ENCODE measurements around the gene JCAD.

The JCAD gene

DNA sequence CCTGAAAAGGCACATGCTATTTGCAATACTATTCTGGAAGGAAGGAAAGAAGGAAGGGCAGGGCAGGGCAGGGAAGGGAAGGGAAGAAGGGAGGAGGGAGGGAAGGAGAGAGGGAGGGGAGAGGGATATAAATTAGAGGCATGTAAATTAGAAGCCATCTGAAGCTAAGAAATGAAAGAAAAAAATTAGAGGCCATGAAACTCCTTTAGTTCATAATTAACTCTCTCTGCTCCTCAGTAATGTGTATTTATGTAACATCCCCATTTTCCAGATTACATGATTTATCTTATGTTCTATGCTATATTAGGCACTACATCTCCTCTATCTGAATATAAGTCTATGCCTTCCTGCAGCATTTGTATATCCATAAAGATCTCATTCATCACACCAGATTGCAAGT, 12.7 kb upstream of the JCAD start:
- no peak for DNase-seq

DNA sequence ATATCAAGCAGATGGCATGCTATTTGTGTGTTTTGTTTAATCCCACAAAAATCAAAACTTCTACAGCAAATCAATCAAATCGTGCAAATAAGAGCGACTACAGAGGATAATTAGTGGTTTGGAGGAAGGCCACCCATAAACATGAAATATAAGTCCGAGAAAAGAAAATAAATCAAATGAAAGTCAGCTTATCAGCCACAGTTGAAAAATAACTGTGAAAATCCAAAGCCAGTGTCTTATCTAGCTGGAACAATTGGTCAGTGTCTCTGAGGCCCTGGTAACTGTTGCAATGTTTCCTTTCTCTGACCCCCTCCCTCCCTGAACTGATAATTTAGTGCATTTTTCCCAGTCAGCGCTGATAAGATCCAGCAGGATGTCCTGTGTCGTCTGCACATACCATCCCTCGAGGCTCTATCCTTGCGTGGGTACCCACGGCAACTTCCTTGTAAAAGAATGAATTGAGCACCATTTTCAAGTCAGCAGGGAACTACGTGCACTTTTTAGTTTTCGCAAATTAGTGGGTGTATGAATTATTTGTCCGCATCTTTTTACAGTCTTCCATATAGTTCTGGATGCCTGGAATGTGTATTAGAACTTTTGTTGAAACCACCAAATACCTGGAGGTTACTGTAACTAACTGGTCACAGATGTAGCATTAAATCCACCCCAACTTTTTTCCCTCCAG, 10.8 kb upstream of the JCAD start:
- DNase-seq, result no peak

DNA sequence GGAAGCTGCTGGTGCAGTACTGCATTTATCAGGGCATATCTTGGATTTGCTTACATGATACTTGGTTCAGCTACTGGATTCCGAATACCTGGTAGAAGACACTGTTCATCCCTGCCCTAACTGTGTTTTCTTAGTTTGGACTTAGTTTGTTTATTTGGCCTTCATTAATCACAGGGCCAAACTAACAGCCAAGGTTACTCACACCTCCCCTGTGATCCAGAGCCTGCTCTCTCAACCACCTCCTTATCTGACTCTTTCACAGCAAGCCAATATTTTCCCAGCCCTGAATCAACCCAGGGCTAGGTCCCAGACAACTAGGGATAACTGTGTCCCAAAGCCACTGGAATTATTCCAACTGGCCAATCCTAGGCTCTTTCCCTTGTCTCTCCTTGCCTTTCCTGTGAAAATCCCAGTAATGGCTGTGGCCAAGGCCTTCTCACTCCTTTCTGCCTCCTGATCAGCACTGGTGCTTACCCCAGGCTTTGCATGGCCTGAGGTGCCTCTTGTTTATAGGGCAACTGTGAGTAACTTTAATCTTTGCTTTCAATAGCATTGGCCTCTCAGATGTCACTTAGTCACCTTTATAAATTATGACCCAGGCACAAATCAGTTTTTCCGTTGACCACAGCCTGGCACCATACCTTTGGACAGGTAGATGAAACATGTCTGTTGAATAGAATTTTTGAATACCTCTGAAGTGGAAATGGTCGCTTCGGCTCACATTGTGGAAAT, 9.3 kb upstream of the JCAD start:
- DNase-seq, result no peak

DNA sequence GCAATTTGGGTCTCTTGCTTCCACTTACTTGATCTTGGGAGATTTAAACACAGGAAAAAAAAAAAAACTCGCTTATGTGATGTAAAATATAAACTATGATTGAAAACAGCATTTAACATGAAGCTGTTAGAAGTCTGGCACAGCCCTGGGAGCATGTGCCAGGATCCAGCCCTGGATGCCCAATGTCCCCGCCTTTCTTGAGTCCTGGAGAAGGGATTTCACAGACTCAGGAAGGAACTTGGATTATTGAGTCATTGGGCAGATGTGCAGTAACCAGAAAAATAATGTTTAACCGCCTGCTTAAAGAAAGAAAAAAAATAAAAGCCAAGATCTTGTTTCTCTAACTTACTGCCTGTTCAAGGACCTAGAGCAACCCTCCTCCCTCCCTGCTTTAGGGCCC, 3.7 kb upstream of the JCAD start:
- no peak for DNase-seq

DNA sequence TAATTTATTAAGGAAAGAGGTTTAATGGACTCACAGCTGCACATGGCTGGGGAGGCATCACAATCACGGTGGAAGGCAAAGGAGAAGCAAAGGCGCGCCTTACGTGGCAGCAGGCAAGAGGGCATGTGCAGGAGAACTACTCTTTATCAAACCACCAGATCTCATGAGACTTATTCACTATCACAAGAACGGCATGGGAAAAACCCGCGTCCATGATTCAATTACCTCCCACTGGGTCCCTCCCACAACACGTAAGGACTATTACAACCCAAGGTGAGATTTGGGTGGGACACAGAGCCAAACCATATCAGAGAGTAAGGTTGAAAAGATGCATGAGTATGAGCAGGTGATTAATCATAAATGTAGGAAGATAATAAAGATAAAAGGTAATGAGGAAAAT, 3.2 kb upstream of the JCAD start:
- no peak for DNase-seq

DNA sequence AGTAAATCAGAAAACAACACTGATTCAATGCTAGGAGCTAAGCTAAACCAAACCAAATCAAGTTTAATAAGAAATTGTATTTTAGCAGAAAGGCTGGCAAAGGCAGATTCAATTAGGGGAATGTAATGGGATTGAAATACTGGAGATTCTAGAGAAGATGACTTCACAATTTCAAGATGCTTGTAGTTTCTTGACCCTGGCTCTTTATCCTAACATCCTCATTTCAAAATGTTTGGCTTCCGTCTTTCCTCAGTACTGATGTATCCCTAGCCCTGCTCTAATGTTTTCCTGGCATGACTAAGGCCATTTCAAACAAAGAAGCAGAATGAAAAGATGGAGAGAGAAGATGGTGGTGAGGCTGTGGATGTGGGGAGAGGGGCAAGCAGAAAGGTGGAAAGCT, 2.7 kb upstream of the JCAD start:
- no peak for DNase-seq

DNA sequence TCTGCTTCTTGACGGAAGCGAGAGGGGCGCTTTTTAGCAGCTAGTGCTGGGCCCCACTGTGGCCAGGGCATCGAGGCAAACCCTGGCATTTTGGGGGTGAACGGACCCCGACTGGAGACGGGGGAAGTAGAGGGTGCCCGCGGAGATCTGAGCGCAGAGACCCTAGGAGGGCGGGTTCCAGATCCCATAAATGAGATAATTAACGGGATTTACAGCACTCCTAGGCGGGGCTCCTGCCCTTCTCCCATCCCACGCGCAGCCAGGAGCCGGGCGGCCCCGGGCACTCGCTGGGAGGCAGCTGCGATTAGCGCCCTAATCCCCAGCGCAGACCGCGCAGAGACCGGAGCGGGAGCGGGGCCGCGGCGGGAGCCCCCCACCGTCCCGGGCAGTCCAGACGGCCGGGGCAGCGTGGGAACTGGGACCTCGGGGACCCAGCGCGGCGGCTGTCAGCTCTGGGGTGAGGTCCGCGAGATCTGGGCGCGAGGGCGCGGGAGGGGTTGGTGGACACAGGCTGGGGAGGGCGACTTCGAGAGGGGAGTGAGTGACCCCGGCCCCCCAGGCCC, 735 bp downstream of the JCAD start:
- DNase-seq, result peak; percentile 5

DNA sequence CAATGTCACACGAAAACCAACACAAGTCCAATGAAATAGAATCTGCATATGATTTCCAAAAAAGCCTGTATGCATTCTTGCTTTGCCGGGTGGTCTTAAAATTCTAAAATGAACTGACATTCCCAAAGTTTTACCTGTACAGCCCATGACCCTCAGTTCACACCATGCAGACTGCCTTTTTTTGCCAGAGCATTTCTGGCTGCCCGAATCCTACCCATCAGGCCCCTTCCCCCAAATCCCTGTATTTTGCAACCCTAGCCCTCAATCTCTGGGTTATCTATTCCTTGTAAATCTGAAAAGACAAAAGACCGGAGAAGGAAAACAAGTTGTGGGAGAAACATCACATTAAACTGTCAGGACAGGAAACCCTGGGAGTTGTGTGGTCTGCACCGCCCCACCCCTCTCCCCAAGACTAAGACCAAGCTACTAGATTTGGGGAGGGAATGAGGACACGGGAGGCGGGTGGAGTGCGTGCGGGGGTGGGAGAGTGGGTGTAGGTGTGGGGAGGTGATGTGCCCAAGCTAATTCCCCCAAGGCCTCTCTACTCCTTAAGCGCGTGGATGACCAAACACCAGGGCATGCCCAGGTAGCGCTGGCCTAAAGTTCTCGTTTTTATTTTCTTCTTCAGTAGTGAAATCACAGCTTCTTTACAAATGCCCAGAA, 1.4 kb downstream of the JCAD start:
- DNase-seq, result no peak

DNA sequence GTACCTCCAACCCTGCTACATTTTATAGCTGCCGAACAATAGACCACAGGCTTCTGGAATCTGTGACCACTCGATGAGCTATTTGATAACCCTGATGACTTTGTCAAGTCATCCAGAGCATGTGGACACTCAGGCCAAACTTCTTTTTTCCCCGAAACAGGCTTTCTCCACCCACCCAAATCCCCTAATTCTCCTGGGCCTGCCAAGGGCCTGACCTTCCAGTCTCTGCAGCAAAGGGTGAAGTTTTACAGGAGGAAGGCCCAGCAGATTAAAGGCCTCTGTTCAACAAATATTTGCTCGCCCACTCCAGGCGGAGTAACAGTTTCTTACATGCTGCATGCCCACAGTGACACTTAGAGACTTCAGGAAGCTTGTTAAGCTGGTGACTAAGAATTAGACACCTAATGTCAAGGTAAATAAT, 2.0 kb downstream of the JCAD start:
- DNase-seq, result no peak

DNA sequence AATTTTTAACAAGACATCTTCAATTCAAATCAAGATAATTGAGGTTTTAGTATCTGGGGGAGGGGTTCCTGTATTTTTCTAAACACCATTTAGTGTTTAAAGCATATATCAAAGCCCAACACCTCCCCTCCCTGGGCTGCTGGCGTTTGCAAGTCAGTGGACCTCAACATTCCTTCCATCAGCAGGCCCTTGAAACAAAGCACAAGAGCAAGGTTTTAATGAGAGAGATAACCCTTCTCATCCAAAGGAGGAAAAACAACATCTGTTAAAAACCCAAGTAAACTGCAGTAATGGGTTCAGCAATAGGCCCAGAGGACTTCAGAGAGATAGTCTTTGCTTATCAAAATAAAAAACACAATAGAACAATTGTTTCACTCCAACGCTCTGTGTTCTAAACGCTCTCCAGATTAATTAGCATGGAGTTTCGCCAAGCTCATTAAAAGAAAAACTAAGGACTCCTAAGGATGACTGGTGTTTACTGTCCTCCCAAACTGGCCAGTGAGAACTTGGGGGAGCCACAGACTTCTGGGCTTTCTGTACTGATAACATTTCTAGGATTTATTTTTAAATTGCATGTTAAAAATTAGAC, 2.5 kb downstream of the JCAD start:
- DNase-seq, result no peak

DNA sequence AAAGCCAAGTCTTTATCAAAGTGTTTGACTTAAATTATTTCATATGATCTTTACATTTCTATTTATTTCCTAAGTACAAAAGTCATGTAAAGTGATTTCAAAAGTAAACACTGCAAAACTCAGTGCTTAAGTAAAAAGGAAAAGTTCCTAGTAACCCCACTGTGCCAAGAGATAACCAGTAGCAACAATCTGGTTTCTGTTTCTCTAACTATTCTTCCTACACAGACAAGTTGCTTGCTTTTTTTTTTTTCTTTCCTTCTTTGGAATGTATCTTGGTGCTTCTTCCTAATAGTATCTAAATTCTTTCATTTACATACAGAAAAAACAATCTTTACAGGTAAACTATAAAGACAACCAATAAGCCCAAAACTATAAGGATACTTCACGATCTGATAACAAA, 3.1 kb downstream of the JCAD start:
- no peak for DNase-seq

DNA sequence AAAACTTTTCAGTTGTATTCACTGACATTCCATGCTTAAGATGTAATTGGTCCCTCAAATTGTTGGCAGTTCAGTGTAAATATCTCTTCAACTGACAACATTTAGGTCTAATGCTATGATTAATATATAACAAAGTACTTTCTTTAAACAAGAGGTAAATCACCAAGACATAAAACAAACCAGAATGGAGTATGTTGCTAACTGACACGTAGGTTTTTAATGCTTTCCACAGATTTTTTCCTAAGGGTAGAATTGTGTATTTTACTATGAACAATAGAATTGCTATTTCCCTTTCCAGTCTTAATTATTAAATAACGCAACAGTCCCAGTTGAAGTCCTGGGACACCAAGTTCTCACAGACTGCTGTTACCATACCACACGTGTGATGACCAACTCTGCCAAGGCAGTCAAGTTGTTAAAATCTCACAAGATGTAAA, 4.1 kb downstream of the JCAD start:
- no peak for DNase-seq

DNA sequence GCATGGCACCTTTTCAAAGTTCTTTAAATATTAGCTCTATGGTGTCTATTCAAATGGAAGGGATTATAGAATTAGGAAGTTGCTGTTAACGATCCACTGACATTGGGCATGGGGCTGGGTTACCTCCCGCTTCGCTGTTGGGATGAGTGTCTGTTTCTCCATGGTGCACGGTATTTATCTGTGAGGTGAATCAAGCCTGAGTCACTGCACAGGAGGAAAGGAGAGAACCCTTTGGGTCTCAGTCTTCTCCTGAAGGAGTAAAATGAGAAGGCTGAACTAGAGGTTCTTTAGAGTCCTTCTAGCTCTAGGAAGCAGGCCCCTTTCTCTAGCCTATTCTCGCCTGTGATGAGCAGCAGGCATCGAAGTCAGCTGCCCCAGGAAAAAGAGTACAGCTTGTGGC, 7.3 kb downstream of the JCAD start:
- DNase-seq, result no peak

DNA sequence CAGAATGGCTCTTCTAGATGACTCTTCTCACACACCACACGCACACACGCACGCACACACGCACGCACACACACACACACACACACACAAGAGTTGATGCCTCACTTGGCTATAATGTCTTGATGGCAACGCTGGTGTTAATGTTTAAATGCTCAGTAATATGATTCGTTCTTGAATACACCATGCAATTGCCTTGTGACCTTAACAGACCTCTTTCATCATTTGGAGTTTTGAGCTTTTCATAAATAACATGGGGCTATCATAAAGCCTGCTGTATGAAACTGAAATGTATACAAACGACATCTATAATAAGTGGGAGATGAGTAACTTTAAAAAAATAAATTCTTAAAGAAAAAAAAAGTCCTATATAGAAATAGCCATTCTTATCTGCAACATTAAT, 8.2 kb downstream of the JCAD start:
- no peak for DNase-seq

DNA sequence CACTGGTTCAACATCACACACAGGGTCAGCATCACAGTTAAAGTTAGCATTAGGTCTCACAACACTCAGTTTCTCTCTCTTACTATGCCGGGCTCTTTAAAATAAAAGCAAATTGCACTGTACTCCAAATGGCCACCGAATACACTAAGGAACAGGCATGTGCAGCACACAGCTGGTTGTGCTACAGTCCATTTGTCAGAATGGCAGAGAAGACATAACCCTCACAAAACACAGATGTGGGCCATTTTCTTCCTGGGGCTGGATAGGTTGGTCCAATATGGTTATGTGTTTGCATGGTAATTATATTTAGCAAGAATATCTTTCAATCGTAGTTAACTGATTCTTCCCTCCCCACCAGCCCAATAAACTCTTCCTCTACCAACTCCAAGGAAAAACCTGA, 9.0 kb downstream of the JCAD start:
- no peak for DNase-seq

DNA sequence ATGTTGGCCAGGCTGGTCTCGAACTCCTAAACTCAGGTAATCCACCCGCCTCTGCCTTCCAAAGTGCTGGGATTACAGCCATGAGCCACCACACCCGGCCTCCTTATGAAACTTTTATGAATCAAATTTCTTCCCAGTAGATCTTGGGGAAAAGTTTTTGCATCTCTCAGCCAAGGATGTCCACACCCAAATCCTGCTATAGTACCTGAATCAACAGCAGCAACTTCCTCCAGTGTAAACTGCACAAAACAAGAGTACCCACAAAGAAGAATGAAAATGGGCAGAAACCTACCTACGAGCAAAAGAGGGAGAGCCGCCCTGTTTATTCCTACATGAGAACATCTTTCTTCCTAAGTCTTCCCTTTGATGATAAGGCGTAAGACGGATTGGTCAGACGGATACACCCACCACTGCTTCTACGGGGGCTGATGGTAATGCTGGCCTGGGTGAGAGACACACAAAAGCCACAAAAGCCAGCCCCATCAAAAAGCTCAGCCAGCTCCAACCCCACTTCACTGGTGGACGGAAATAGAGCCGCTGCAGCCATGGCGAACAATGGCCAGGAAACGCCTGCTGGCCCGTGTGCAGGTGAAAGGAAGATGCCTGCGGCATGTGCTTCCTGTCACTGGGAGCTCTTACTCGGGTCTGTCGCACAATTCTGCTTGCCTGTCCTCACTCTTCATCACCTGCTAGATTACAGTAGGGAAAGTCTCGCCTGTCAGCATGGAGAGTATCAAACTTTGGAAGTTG, 10.4 kb downstream of the JCAD start:
- DNase-seq, result peak; percentile 50

DNA sequence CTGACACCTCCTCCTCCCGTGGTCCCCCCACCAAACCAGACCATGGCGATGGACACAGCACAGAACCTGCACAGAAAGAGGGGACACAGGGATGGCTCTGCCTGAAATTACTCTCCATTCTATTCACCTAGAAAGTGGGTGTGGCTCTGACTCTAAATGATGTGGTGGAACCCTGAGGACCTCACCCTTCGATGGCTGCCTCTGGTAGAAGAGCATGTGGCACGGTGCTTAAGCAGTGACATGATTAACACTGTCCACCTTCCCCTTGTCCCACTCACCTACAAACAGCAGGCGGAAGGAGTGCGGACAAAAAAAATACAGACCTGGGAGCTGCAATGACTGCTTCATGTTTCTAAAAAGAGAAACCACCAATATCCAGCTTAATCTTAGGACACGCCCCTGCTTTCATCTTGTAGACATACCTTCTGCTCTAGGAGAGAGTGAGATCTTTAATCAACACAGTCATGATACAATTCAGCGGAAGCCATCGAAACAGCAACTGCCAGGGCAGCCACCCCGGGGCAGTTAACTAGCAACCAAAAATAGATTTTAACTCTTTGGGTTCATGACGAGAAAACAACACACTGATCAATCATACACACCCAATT, 11.4 kb downstream of the JCAD start:
- no peak for DNase-seq

DNA sequence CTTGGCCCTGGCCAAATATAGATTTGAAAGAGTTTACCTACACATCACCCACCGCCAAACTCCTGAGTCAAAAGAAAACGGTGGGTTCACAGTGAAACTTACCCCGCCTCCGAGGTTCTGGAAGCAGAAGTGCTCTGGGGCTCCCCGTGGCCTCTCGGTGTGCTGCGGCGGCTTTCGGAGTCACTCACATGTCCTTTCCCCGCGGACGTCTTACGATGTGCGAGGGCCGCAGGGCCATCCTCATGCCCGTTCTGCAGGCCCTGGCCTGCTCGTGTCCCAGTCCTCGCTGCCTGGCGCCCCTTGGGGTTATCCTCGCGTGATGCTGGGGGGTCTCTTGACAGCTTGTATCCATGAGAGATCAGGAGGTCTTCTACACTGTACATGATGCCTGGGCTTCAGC, 12.0 kb downstream of the JCAD start:
- no peak for DNase-seq

DNA sequence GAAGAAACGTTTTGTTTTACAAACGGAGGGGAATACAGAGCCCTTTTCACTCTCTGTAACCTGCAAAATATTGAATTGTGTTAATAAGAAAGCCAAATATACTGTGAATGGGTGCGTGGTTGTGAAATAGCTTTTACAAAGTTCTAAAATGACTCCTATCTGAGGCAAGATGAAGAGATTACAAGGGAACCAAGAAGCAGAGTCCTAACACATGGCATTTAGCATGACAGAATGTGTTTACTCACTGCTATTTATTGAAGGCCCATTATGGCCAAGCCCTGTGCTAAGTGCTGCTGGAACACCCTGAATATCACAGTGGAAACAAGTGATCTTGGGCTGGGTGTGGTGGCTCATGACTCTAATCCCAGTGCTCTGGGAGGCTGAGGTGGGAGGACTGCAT, 12.9 kb downstream of the JCAD start:
- no peak for DNase-seq

DNA sequence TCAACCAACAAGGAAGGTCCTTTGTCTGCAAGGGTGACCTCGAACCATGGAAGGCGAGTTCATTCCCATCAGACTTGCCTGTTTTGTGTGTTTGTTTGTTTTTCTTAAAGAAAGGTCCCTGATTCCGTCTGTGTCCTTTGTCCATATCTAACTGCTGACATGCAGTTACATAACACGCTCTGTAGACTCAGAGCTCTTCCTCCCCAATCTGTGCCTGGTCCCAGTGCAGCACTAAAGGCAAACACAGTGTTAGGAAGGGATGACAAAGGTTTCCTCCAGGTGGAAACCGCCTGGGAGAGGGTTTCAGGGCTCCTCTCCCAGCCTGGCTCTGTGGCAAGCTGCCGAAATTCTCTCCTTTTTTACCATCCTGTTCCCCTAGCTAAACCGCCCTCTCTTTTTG, 13.4 kb downstream of the JCAD start:
- DNase-seq, result no peak

DNA sequence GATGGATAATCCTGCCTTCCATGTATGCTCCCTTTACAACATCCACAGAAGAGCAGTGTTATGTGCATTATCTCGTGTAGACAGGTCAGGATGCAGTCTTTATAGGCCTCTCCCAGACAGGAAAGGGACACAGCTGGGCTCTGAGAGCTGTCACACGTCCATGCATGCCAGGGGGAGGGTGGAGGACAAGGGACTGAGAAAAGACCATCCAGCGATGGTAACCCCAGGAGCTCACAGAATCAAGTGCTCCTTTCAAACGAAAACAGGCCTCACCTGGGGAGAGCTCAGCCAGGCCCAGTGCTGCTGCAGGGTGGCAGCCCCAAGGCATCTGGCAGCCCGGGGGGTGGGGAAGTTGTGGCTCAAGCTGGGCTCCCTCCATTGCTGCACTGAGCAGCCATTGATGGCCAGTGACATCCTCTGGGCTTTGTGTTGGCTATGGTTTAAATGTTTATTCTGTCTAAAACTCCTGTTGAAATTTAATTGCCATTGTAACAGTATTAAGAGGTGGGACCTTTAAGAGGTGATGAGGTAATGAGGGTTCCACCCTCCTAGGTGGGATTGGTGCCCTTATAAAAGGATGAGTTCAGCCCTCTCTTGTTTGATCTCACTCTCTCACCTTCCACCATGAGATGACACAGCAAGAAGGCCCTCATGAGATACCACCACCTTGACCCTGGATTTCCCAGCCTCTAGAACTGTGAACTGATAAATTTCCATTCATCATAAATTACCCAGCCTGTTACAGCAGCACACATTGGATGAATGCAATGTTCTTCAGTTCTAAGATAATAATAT, 15.7 kb downstream of the JCAD start:
- DNase-seq, result peak; percentile 12

DNA sequence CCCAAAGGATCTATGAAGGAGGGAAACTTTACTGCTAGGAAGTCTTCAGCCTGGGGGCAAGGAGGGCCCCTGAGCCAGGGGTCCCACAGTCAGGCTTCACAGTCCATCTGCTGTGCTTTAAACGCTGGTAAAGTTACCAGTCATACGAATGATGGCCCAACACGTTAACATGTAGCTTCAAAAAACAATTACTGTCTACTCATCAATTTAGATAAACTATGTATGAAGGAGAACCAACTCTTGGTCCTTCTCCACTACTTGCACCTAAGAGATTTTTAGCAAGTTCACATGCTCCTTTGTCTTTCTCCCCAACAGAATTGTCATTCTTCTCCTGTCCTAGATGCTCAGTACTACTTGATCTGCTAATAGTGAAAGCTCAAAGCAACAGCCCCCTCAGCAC, 16.6 kb downstream of the JCAD start:
- no peak for DNase-seq

Data from NCI-H69 (cell line).